Measurements from ENCODE around the gene KIT.

The KIT gene

GRCh38 chr4:54708339-54709279, 50.9 kb downstream of the KIT start:
- DNase-seq, result no peak

DNA sequence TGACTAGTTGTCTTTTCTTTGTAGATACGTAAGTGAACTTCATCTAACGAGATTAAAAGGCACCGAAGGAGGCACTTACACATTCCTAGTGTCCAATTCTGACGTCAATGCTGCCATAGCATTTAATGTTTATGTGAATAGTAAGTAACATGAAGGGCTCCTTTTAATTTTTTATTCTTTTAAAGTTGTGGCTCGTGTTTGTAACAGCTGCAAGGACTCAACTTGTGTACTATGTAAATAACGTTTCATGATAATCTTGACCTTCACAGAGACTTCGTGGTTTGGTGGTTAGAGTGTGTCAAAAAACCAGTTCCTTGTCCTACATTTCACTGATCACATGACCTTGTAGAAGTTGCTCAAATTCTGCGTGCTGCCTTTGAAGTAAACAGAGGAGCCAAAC, 51.6 kb downstream of the KIT start:
- no peak for DNase-seq

- DNase-seq, result no peak
Observed at GRCh38 chr4:54712206-54712605, 54.4 kb downstream of the KIT start.

GRCh38 chr4:54714631-54715030, 56.9 kb downstream of the KIT start:
- no peak for DNase-seq

GRCh38 chr4:54716478-54717065, 58.8 kb downstream of the KIT start:
- DNase-seq, result no peak

- DNase-seq, result no peak
Observed at GRCh38 chr4:54717694-54718093, 59.9 kb downstream of the KIT start.

- DNase-seq, result no peak
Observed at GRCh38 chr4:54719378-54719777, 61.6 kb downstream of the KIT start.

- DNase-seq, result no peak
Observed at GRCh38 chr4:54723220-54723619, 65.5 kb downstream of the KIT start.

- DNase-seq, result no peak
Observed at GRCh38 chr4:54723820-54724219, 66.1 kb downstream of the KIT start.

GRCh38 chr4:54726907-54727306, 69.2 kb downstream of the KIT start:
- DNase-seq, result no peak

GRCh38 chr4:54727346-54727745, 69.6 kb downstream of the KIT start:
- DNase-seq, result no peak

GRCh38 chr4:54728368-54728767, 70.6 kb downstream of the KIT start:
- DNase-seq, result no peak

- DNase-seq, result no peak
Observed at GRCh38 chr4:54729256-54729655, 71.5 kb downstream of the KIT start.

- no peak for DNase-seq
Observed at GRCh38 chr4:54730581-54730980, 72.8 kb downstream of the KIT start.

- no peak for DNase-seq
Observed at GRCh38 chr4:54731552-54731951, 73.8 kb downstream of the KIT start.

- DNase-seq, result no peak
Observed at GRCh38 chr4:54731976-54732375, 74.2 kb downstream of the KIT start.

DNA sequence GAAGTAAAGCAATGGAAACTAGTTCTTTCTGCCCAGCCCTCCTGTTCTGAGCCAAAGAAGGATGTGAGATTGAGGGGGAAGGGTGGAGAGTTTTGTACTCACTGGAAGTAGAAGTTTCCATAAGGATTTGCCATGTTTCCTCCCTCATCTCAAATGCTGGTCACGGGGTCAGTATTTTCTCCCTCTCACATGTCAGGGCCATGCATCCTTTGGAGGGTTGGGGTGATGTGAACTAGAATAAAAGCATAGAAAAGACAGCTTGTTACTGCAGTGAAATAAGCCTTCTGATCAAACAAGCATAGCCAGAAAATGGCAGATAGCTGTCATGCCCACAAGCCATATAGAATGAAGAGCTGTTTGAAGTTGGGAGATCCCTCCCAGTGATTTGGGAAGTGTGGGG, 79.7 kb downstream of the KIT start:
- DNase-seq, result no peak

DNA sequence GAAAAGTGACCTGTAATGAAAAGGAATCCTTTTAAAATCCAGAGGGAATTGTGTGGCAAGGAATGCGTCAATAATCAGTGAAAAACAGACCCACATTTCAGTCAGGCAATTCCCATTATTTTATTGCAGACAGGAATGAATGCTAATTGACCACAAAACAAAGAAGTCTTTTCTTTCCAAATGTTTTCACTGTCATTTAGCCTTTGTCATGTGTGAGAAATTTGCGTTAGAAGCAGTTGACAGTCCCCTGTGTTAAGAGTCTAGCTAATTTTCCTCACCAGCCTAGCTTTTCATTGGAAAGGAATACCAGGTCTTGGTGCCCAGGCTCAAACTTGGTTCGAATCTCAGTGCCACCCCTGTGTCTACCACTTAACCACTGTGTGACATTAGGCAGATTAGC, 83.4 kb downstream of the KIT start:
- DNase-seq, result no peak

GRCh38 chr4:54742636-54743399, 85.1 kb downstream of the KIT start:
- no peak for DNase-seq

- no peak for DNase-seq
Observed at GRCh38 chr4:54743562-54743961, 85.8 kb downstream of the KIT start.

- DNase-seq, result no peak
Observed at GRCh38 chr4:54744487-54744886, 86.7 kb downstream of the KIT start.

- DNase-seq, result no peak
Observed at GRCh38 chr4:54745031-54745770, 87.4 kb downstream of the KIT start.

DNA sequence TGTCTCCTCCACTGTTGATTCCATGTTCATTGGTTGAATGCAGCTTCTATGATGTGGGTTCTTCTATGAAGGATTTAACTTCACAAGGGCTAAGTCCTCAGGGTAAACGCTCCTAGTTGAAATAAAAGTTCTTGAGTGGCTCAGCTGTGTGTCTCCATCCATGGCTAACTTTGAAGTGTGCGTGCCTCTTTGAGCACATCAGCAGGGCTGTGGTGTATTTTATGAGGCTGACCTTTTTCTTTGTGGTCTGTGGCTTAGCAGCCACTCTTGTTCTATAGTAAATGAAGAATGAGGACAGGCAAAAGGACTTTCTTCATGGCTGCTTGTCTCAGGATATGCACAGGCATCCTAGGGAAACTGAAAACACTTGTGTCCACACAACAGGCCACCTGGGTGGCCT, 88.5 kb downstream of the KIT start:
- no peak for DNase-seq
